ENCODE results near the gene GSK3B.
"Not testable (repeated sequence)": the region's sequence is repeated elsewhere in the genome, so short reads cannot be mapped to it uniquely, and the experiment has no call there.

GSK3B gene

GRCh38 chr3:119989981-119990655 lies 104.1 kb downstream of the GSK3B start:
- TF ChIP-seq, protein P1, sequence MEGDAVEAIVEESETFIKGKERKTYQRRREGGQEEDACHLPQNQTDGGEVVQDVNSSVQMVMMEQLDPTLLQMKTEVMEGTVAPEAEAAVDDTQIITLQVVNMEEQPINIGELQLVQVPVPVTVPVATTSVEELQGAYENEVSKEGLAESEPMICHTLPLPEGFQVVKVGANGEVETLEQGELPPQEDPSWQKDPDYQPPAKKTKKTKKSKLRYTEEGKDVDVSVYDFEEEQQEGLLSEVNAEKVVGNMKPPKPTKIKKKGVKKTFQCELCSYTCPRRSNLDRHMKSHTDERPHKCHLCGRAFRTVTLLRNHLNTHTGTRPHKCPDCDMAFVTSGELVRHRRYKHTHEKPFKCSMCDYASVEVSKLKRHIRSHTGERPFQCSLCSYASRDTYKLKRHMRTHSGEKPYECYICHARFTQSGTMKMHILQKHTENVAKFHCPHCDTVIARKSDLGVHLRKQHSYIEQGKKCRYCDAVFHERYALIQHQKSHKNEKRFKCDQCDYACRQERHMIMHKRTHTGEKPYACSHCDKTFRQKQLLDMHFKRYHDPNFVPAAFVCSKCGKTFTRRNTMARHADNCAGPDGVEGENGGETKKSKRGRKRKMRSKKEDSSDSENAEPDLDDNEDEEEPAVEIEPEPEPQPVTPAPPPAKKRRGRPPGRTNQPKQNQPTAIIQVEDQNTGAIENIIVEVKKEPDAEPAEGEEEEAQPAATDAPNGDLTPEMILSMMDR (conservative IDR thresholded peaks at IDR 0.05; ENCODE audit: low read depth, low read length) = no peak
- no peak overlapping the region for H3K4me3 ChIP-seq (ENCODE audit: low read depth, low read length)
- DNase-seq (ENCODE audit: low read depth) = no peak

DNA sequence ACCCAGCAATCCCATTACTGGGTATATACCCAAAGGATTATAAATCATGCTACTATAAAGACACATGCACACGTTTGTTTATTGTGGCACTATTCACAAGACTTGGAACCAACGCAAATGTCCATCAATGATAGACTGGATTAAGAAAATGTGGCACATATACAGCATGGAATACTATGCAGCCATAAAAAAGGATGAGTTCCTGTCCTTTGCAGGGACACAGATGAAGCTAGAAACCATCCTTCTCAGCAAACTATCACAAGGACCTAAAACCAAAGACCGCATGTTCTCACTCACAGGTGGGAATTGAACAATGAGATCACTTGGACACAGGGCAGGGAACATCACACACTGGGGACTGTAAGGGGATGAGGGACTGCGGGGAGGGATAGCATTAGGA lies 107.4 kb downstream of the GSK3B start:
- not testable (repeated sequence) for DNase-seq (ENCODE audit: low read depth); H3K4me3 ChIP-seq (ENCODE audit: low read depth, low read length)

- no peak overlapping the region for H3K4me3 ChIP-seq (ENCODE audit: low read depth, low read length)
- no peak for DNase-seq (ENCODE audit: low read depth)
- TF ChIP-seq, protein P1 (conservative IDR thresholded peaks at IDR 0.05; ENCODE audit: low read depth, low read length) = no peak
These were observed 112.9 kb downstream of the GSK3B start for GRCh38 chr3:119981386-119981785.

GRCh38 chr3:119978554-119979208 lies 115.6 kb downstream of the GSK3B start:
- no peak overlapping the region for H3K4me3 ChIP-seq (ENCODE audit: low read depth, low read length)
- no peak for DNase-seq (ENCODE audit: low read depth)
- TF ChIP-seq, protein P1 (conservative IDR thresholded peaks at IDR 0.05; ENCODE audit: low read depth, low read length) = no peak

DNA sequence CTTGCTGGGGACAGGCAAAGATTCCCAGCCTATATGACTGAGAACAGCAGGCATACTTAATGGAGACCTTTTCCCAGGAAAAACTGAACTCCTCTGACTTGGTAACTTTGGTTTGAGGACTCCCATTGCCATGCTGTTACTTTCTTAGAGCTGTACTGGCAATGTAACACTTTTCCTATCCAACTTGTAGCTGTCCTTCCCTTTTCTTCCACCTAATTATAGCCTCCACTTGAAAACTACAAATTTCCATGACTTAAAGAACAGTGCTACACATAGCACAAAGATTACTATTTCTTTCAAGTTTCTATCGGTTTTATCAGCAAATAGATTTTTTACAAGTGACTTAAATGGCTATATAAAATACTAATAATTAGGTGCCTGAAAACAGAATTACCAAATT lies 116.9 kb downstream of the GSK3B start:
- TF ChIP-seq, protein P1 (conservative IDR thresholded peaks at IDR 0.05; ENCODE audit: low read depth, low read length) = no peak
- DNase-seq (ENCODE audit: low read depth) = no peak
- H3K4me3 ChIP-seq (ENCODE audit: low read depth, low read length) = no peak overlapping the region

GRCh38 chr3:119976214-119976613 lies 118.0 kb downstream of the GSK3B start:
- TF ChIP-seq, protein P1 (conservative IDR thresholded peaks at IDR 0.05; ENCODE audit: low read depth, low read length) = no peak
- no peak for DNase-seq (ENCODE audit: low read depth)
- no peak overlapping the region for H3K4me3 ChIP-seq (ENCODE audit: low read depth, low read length)

GRCh38 chr3:119974656-119975055 lies 119.6 kb downstream of the GSK3B start:
- TF ChIP-seq, protein P1 (conservative IDR thresholded peaks at IDR 0.05; ENCODE audit: low read depth, low read length) = no peak
- DNase-seq (ENCODE audit: low read depth) = no peak
- H3K4me3 ChIP-seq (ENCODE audit: low read depth, low read length) = no peak overlapping the region

Data from choroid plexus epithelial cell (primary cell).